ENCODE measurements around the gene SLC7A11. TPM values are rescaled to one million over a fixed set of nuclear protein-coding genes. Genes with fewer than 3 reads are reported as not detected.
"Not testable (repeated sequence)": the region's sequence is repeated elsewhere in the genome, so short reads cannot be mapped to it uniquely, and the experiment has no call there.

SLC7A11 gene
- total RNA-seq, 4 donors from 2014 or later: 0.61 to 1.2 (median 0.73) TPM

- intact Hi-C loops (cut with DNase I; ENCODE audit: low total_unique reads): no loop called here
These were observed 23.2 kb downstream of the SLC7A11 start for GRCh38 chr4:138218976-138219375.

GRCh38 chr4:138217567-138217966 is 24.6 kb downstream of the SLC7A11 start:
- intact Hi-C loops (cut with DNase I; ENCODE audit: low total_unique reads): no loop called here
- 85 to 92% methylated on average over 5 of the region's 5 CpGs for WGBS, 2 donors
- TF ChIP-seq CTCF (IDR thresholded peaks at IDR 0.05) (no peak), POLR2A (IDR thresholded peaks at IDR 0.05) (no peak)
- DNase-seq (ENCODE audit: low spot score in 2 of 2): no peak
- no peak overlapping the region for H3K4me3 ChIP-seq (ENCODE audit: low read depth, poor library complexity, severe bottlenecking)

More at GRCh38 chr4:138218976-138219375, 23.2 kb downstream of the SLC7A11 start:
- no peak for DNase-seq (ENCODE audit: low spot score in 2 of 2)
- no peak overlapping the region for H3K4me3 ChIP-seq (ENCODE audit: low read depth, poor library complexity, severe bottlenecking)
- WGBS, 2 donors: 78 to 80% methylated on average over 5 of the region's 5 CpGs
- TF ChIP-seq POLR2A (IDR thresholded peaks at IDR 0.05) (no peak), CTCF (IDR thresholded peaks at IDR 0.05) (no peak)

- TF ChIP-seq POLR2A (IDR thresholded peaks at IDR 0.05): no peak
- no peak for TF ChIP-seq CTCF (IDR thresholded peaks at IDR 0.05)
- intact Hi-C loops (cut with DNase I; ENCODE audit: low total_unique reads): no loop called here
- no peak overlapping the region for H3K4me3 ChIP-seq (ENCODE audit: low read depth, poor library complexity, severe bottlenecking)
- no peak for DNase-seq (ENCODE audit: low spot score in 2 of 2)
- WGBS, 2 donors: 75 to 80% methylated on average over 4 of the region's 4 CpGs
These were observed 25.8 kb downstream of the SLC7A11 start for GRCh38 chr4:138216272-138216867.

GRCh38 chr4:138210576-138210975 is 31.6 kb downstream of the SLC7A11 start:
- intact Hi-C loops (cut with DNase I; ENCODE audit: low total_unique reads); DNase-seq (ENCODE audit: low spot score in 2 of 2); H3K4me3 ChIP-seq (ENCODE audit: low read depth, poor library complexity, severe bottlenecking): not testable (repeated sequence)
- 48 to 53% methylated on average over 2 of the region's 2 CpGs for WGBS, 2 donors

- 53 to 63% methylated on average over 1 of the region's 1 CpG for WGBS, 2 donors
- H3K4me3 ChIP-seq (ENCODE audit: low read depth, poor library complexity, severe bottlenecking): no peak overlapping the region
- no peak for DNase-seq (ENCODE audit: low spot score in 2 of 2)
- intact Hi-C loops (cut with DNase I; ENCODE audit: low total_unique reads): no loop called here
- TF ChIP-seq CTCF (IDR thresholded peaks at IDR 0.05): no peak
- no peak for TF ChIP-seq POLR2A (IDR thresholded peaks at IDR 0.05)
These were observed 33.1 kb downstream of the SLC7A11 start for GRCh38 chr4:138209094-138209493.

GRCh38 chr4:138205531-138206233 is 36.5 kb downstream of the SLC7A11 start:
- TF ChIP-seq POLR2A (IDR thresholded peaks at IDR 0.05) (no peak), CTCF (IDR thresholded peaks at IDR 0.05) (no peak)
- DNase-seq (ENCODE audit: low spot score in 2 of 2): no peak
- intact Hi-C loops (cut with DNase I; ENCODE audit: low total_unique reads): no loop called here
- 93 to 100% methylated on average over 1 of the region's 1 CpG for WGBS, 2 donors
- H3K4me3 ChIP-seq (ENCODE audit: low read depth, poor library complexity, severe bottlenecking): no peak overlapping the region

Measured in lower leg skin (tissue), 4 donors.